ENCODE results near the gene ATXN7L1. TPM values are rescaled to one million over a fixed set of nuclear protein-coding genes. Genes with fewer than 3 reads are reported as not detected.

Gene ATXN7L1
- total and polyA plus RNA-seq, 2 of the 8 experiments (the other 6 are each of a cell fraction or from before 2014, with no cell fraction given), result 14.3 to 34.0 TPM

- TF ChIP-seq MAFK (IDR thresholded peaks at IDR 0.05; ENCODE audit: low read depth, low read length) (no peak), SRF (IDR thresholded peaks at IDR 0.05; ENCODE audit: low read depth, low read length) (no peak), ZNF274 (IDR thresholded peaks at IDR 0.05; ENCODE audit: borderline replicate concordance, extremely low read depth, low read length) (no peak), ASH2L (IDR thresholded peaks at IDR 0.05; ENCODE audit: low read length) (no peak), RBBP5 (IDR thresholded peaks at IDR 0.05; ENCODE audit: borderline replicate concordance, low read depth, low read length) (no peak), KDM1A (IDR thresholded peaks at IDR 0.05; ENCODE audit: borderline replicate concordance, low read length) (no peak), RFX5 (IDR thresholded peaks at IDR 0.05; ENCODE audit: borderline replicate concordance, low read depth, low read length) (no peak), RXRA (IDR thresholded peaks at IDR 0.05; ENCODE audit: insufficient read depth, low read depth, low read length) (no peak), KDM5A (IDR thresholded peaks at IDR 0.05; ENCODE audit: low read length) (no peak)
Measured at GRCh38 chr7:105815576-105815975, 60.8 kb downstream of the ATXN7L1 start (continued).

Data from H1 (cell line).